Measurements from ENCODE around the gene ACACA. TPM values are rescaled to one million over a fixed set of nuclear protein-coding genes. Genes with fewer than 3 reads are reported as not detected.
"Not testable (repeated sequence)": the region's sequence is repeated elsewhere in the genome, so short reads cannot be mapped to it uniquely, and the experiment has no call there.

ACACA gene
- total RNA-seq, 2 experiments from 2014 or later = 58.9 to 64.0 TPM

GRCh38 chr17:37086948-37087347 lies 319.7 kb downstream of the ACACA start:
- no peaks in the 10 kb centered on the region for H3K9me3 Mint-ChIP-seq (ENCODE audit: insufficient read depth)
- DNase-seq (no peak), ATAC-seq (no peak)
- ChIA-PET CTCF (no interaction called here), POLR2A (no interaction called here)
- H3K4me1 Mint-ChIP-seq (ENCODE audit: low read depth) = peaks cover 57% of the 10 kb centered on the region
- H3K27ac Mint-ChIP-seq = no peak overlapping the region
- H3K27me3 Mint-ChIP-seq (ENCODE audit: low read depth) = no peaks in the 10 kb centered on the region
- H3K4me3 Mint-ChIP-seq = no peak overlapping the region
- H3K36me3 Mint-ChIP-seq (ENCODE audit: low read depth) = peaks cover 43% of the 10 kb centered on the region

- ChIA-PET POLR2A (no interaction called here), CTCF (no interaction called here)
- Mint-ChIP-seq H3K4me1 (ENCODE audit: low read depth) (peaks cover 56% of the 10 kb centered on the region), H3K27me3 (ENCODE audit: low read depth) (no peaks in the 10 kb centered on the region), H3K27ac (no peak overlapping the region), H3K4me3 (no peak overlapping the region), H3K36me3 (ENCODE audit: low read depth) (peaks cover 43% of the 10 kb centered on the region), H3K9me3 (ENCODE audit: insufficient read depth) (no peaks in the 10 kb centered on the region)
- DNase-seq (no peak), ATAC-seq (no peak)
Measured at GRCh38 chr17:37086334-37086733, 320.3 kb downstream of the ACACA start.

- ChIA-PET POLR2A (no interaction called here), CTCF (interaction anchor here (0.9 kb wide), 1 partner anchor 38 kb away, joined by 3 read pairs; no protein-coding TSS in a partner anchor)
- Mint-ChIP-seq H3K27ac (no peak overlapping the region), H3K27me3 (ENCODE audit: low read depth) (no peaks in the 10 kb centered on the region), H3K4me3 (no peak overlapping the region), H3K9me3 (ENCODE audit: insufficient read depth) (no peaks in the 10 kb centered on the region), H3K4me1 (ENCODE audit: low read depth) (peaks cover 39% of the 10 kb centered on the region), H3K36me3 (ENCODE audit: low read depth) (peaks cover 34% of the 10 kb centered on the region)
- no peak for DNase-seq
- no peak for ATAC-seq
Measured at GRCh38 chr17:37084372-37084771, 322.3 kb downstream of the ACACA start.

GRCh38 chr17:37083456-37083855 lies 323.2 kb downstream of the ACACA start:
- no peaks in the 10 kb centered on the region for H3K27me3 Mint-ChIP-seq (ENCODE audit: low read depth)
- CTCF ChIA-PET = no interaction called here

GRCh38 chr17:37082985-37083384 lies 323.7 kb downstream of the ACACA start:
- ATAC-seq = no peak
- ChIA-PET CTCF (interaction anchor here (1.2 kb wide), 1 partner anchor 35 kb away, joined by 4 read pairs; no protein-coding TSS in a partner anchor), POLR2A (no interaction called here)
- no peak overlapping the region for H3K27ac Mint-ChIP-seq
- H3K36me3 Mint-ChIP-seq (ENCODE audit: low read depth) = peaks cover 32% of the 10 kb centered on the region
- peaks cover 26% of the 10 kb centered on the region for H3K4me1 Mint-ChIP-seq (ENCODE audit: low read depth)
- no peaks in the 10 kb centered on the region for H3K9me3 Mint-ChIP-seq (ENCODE audit: insufficient read depth)
- no peaks in the 10 kb centered on the region for H3K27me3 Mint-ChIP-seq (ENCODE audit: low read depth)
- DNase-seq = no peak
- no peak overlapping the region for H3K4me3 Mint-ChIP-seq

More at GRCh38 chr17:37083456-37083855, 323.2 kb downstream of the ACACA start:
- POLR2A ChIA-PET = no interaction called here
- Mint-ChIP-seq H3K4me1 (ENCODE audit: low read depth) (peaks cover 30% of the 10 kb centered on the region), H3K36me3 (ENCODE audit: low read depth) (peaks cover 32% of the 10 kb centered on the region), H3K4me3 (no peak overlapping the region), H3K9me3 (ENCODE audit: insufficient read depth) (no peaks in the 10 kb centered on the region), H3K27ac (no peak overlapping the region)
- no peak for ATAC-seq
- no peak for DNase-seq

GRCh38 chr17:37082311-37082860 lies 324.2 kb downstream of the ACACA start:
- POLR2A ChIA-PET = no interaction called here

GRCh38 chr17:37081287-37081686 lies 325.3 kb downstream of the ACACA start:
- ChIA-PET CTCF (interaction anchor here (1.6 kb wide), 1 partner anchor 9 kb away, joined by 4 read pairs; no protein-coding TSS in a partner anchor), POLR2A (no interaction called here)
- no peaks in the 10 kb centered on the region for H3K9me3 Mint-ChIP-seq (ENCODE audit: insufficient read depth)
- DNase-seq = no peak
- peaks cover 17% of the 10 kb centered on the region for H3K4me1 Mint-ChIP-seq (ENCODE audit: low read depth)
- ATAC-seq = peak; percentile 36
- no peak overlapping the region for H3K27ac Mint-ChIP-seq
- H3K27me3 Mint-ChIP-seq (ENCODE audit: low read depth) = no peaks in the 10 kb centered on the region
- peaks cover 16% of the 10 kb centered on the region for H3K36me3 Mint-ChIP-seq (ENCODE audit: low read depth)
- H3K4me3 Mint-ChIP-seq = no peak overlapping the region

More at GRCh38 chr17:37082311-37082860, 324.2 kb downstream of the ACACA start:
- H3K9me3 Mint-ChIP-seq (ENCODE audit: insufficient read depth) = no peaks in the 10 kb centered on the region
- H3K4me1 Mint-ChIP-seq (ENCODE audit: low read depth) = peaks cover 20% of the 10 kb centered on the region
- no peak overlapping the region for H3K4me3 Mint-ChIP-seq
- H3K27me3 Mint-ChIP-seq (ENCODE audit: low read depth) = no peaks in the 10 kb centered on the region
- DNase-seq (no peak), ATAC-seq (no peak)
- peaks cover 26% of the 10 kb centered on the region for H3K36me3 Mint-ChIP-seq (ENCODE audit: low read depth)
- CTCF ChIA-PET = interaction anchor here (1.2 to 1.6 kb wide), 2 partner anchors 8 to 34 kb away, joined by 4 read pairs; no protein-coding TSS in a partner anchor
- no peak overlapping the region for H3K27ac Mint-ChIP-seq

- Mint-ChIP-seq H3K4me1 (ENCODE audit: low read depth) (peaks cover 9% of the 10 kb centered on the region), H3K9me3 (ENCODE audit: insufficient read depth) (no peaks in the 10 kb centered on the region), H3K4me3 (no peak overlapping the region), H3K36me3 (ENCODE audit: low read depth) (peaks cover 5% of the 10 kb centered on the region), H3K27ac (no peak overlapping the region), H3K27me3 (ENCODE audit: low read depth) (no peaks in the 10 kb centered on the region)
- ATAC-seq (no peak), DNase-seq (no peak)
- POLR2A ChIA-PET = interaction anchor here (0.6 kb wide), 1 partner anchor 135 kb away, joined by 4 read pairs; no protein-coding TSS in a partner anchor
- CTCF ChIA-PET = interaction anchor here (1.0 to 1.5 kb wide), 2 partner anchors 9 to 32 kb away, joined by 3 read pairs; no protein-coding TSS in a partner anchor
Measured at GRCh38 chr17:37079735-37080134, 326.9 kb downstream of the ACACA start.

- ChIA-PET POLR2A (no interaction called here), CTCF (interaction anchor here (1.0 to 1.5 kb wide), 2 partner anchors 9 to 31 kb away, joined by 3 read pairs; no protein-coding TSS in a partner anchor)
- no peaks in the 10 kb centered on the region for H3K36me3 Mint-ChIP-seq (ENCODE audit: low read depth)
- ATAC-seq (no peak), DNase-seq (no peak)
- H3K27me3 Mint-ChIP-seq (ENCODE audit: low read depth) = no peaks in the 10 kb centered on the region
- no peaks in the 10 kb centered on the region for H3K9me3 Mint-ChIP-seq (ENCODE audit: insufficient read depth)
- peaks cover 9% of the 10 kb centered on the region for H3K4me1 Mint-ChIP-seq (ENCODE audit: low read depth)
- no peak overlapping the region for H3K27ac Mint-ChIP-seq
- H3K4me3 Mint-ChIP-seq = no peak overlapping the region
Measured at GRCh38 chr17:37079065-37079708, 327.4 kb downstream of the ACACA start.

GRCh38 chr17:37073464-37073863 lies 333.2 kb downstream of the ACACA start:
- CTCF ChIA-PET; H3K36me3 Mint-ChIP-seq (ENCODE audit: low read depth); POLR2A ChIA-PET; H3K4me3 Mint-ChIP-seq; H3K4me1 Mint-ChIP-seq (ENCODE audit: low read depth); DNase-seq; H3K27me3 Mint-ChIP-seq (ENCODE audit: low read depth); ATAC-seq; H3K27ac Mint-ChIP-seq; H3K9me3 Mint-ChIP-seq (ENCODE audit: insufficient read depth): not testable (repeated sequence)

- ChIA-PET POLR2A (no interaction called here), CTCF (interaction anchor here (1.6 kb wide), 1 partner anchor 21 kb away, joined by 4 read pairs; no protein-coding TSS in a partner anchor)
- Mint-ChIP-seq H3K9me3 (ENCODE audit: insufficient read depth) (no peaks in the 10 kb centered on the region), H3K27ac (no peak overlapping the region), H3K27me3 (ENCODE audit: low read depth) (peaks cover 22% of the 10 kb centered on the region), H3K4me1 (ENCODE audit: low read depth) (no peaks in the 10 kb centered on the region), H3K4me3 (no peak overlapping the region), H3K36me3 (ENCODE audit: low read depth) (no peaks in the 10 kb centered on the region)
- ATAC-seq (no peak), DNase-seq (no peak)
Measured at GRCh38 chr17:37069087-37069486, 337.5 kb downstream of the ACACA start.

GRCh38 chr17:37068266-37068665 lies 338.4 kb downstream of the ACACA start:
- H3K9me3 Mint-ChIP-seq (ENCODE audit: insufficient read depth) = no peaks in the 10 kb centered on the region
- no peak overlapping the region for H3K4me3 Mint-ChIP-seq
- no peaks in the 10 kb centered on the region for H3K4me1 Mint-ChIP-seq (ENCODE audit: low read depth)
- POLR2A ChIA-PET = no interaction called here
- CTCF ChIA-PET = interaction anchor here (1.2 to 2.5 kb wide), 2 partner anchors 21 to 55 kb away, joined by 3 to 9 read pairs; no protein-coding TSS in a partner anchor
- H3K27ac Mint-ChIP-seq = no peak overlapping the region
- no peak for ATAC-seq
- peaks cover 22% of the 10 kb centered on the region for H3K27me3 Mint-ChIP-seq (ENCODE audit: low read depth)
- no peak for DNase-seq
- no peaks in the 10 kb centered on the region for H3K36me3 Mint-ChIP-seq (ENCODE audit: low read depth)
